ENCODE data around the gene PROX2.

PROX2 gene, protein sequence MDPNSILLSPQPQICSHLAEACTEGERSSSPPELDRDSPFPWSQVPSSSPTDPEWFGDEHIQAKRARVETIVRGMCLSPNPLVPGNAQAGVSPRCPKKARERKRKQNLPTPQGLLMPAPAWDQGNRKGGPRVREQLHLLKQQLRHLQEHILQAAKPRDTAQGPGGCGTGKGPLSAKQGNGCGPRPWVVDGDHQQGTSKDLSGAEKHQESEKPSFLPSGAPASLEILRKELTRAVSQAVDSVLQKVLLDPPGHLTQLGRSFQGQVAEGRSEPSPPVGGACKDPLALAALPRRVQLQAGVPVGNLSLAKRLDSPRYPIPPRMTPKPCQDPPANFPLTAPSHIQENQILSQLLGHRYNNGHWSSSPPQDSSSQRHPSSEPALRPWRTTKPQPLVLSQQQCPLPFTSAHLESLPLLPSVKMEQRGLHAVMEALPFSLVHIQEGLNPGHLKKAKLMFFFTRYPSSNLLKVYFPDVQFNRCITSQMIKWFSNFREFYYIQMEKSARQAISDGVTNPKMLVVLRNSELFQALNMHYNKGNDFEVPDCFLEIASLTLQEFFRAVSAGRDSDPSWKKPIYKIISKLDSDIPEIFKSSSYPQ

DNA sequence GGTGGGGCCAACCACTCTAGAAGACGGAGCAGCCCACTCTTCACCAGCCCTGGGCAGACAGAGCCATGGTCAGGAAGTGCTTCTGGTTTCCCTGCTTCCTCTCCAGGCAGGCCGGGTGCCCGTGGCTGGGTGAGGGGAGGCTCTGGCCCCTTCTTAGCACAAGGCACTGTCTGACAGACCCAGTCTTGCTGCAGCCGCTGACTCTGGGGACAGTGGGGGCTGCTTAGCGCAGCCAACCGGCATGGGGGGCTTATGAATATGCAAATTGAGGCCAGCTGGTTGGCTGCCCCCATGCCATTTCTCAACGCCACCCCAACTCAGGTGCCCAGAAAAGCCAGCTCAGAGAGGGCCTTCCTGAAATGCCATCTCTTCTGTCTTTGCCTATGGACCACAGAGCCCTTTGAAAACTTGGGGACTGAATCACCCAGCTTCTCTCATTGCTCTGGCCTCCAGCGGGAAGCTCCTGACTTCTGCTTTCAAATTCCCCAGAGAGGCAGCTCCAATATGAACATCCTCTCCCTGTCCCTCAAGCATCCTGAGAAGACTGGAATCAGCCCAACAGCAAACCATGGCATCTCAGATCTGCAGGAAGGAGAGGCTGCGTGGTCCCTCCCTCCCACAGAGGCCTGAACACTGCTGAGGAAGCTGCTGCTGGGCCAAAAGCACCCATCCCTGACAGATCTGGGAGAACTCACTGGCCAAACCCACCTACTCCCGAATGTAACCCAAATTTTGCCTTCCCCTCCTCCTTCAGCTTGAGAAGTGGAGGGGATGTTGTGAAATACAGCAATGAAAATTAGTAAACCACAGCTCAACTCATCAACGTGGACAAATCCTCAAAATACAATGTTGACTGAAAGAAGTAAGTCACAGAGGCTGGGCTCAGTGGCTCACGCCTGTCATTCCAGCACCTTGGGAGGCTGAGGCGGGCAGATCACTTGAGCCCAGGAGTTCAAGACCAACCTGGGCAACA is at the start of gene PROX2:
Gene PROX2, minus strand, starts transcription at position 205 of the 973 bp plus-strand sequence. CDS start 12,311 bp downstream, outside the sequence.
- in situ Hi-C loops (cut with MboI; ENCODE audit: low sequenced_read_pairs) = no loop called here

DNA sequence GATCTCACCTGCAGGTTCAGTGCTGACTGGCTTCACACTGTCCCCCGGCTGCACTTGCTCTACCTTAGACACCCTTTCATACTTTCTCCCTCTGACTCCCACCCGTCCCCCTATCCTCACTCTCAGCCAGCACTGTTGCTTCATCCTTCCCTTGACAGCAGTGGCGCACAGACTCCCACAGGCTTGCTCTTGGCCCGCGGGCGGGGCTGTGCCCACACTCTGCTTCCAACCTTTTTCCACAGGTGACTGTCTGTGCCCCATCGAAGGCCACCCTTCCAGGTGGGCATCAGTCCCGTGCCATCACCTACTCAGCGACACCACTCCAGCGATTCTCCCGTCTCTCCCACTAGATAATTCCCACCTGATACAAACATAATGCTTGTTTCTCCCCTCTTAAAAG is 48.1 kb upstream of the PROX2 start:
- in situ Hi-C loops (cut with MboI; ENCODE audit: low sequenced_read_pairs) = loop anchor here (25.0 kb wide), 1 partner anchor 163 kb away; no protein-coding TSS in a partner anchor

DNA sequence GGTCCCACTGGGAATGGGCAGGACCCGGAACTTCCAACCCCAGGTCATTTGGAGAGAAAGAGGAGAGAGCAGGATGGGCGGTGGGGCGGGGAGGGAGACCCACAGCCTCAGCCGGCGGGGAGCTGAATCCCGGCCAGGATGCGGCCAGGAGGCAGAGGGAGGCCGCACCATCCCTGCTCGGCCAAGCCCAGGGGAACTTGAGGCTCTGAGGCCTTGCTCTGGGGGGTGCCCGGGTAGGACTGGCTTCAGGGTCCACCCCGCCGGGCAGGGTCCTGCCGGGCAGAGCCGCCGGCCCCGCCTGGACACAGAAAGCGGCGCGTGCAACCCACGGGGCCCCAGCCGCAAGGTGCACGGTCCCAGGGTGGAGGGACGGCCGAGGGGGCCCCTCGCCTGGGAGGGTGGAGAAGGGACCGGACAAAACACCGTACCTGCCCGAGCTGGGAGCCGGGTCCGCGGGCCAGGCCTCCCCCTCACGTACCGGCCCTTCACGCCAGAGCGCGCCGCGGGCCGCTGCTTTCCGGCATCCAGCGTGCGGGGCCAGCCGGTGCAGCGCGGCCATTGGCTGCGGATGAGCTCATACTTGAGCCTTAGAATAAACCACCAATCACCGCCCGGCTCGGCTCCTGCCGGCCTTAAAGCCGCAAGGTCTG is 46.9 kb upstream of the PROX2 start, which contains the start of gene RPS6KL1:
Gene RPS6KL1, minus strand, starts transcription at position 509 of the 650 bp plus-strand sequence. CDS start 1,719 bp downstream, outside the sequence.
- in situ Hi-C loops (cut with MboI; ENCODE audit: low sequenced_read_pairs) = loop anchor here (25.0 kb wide), 1 partner anchor 164 kb away; no protein-coding TSS in a partner anchor

DNA sequence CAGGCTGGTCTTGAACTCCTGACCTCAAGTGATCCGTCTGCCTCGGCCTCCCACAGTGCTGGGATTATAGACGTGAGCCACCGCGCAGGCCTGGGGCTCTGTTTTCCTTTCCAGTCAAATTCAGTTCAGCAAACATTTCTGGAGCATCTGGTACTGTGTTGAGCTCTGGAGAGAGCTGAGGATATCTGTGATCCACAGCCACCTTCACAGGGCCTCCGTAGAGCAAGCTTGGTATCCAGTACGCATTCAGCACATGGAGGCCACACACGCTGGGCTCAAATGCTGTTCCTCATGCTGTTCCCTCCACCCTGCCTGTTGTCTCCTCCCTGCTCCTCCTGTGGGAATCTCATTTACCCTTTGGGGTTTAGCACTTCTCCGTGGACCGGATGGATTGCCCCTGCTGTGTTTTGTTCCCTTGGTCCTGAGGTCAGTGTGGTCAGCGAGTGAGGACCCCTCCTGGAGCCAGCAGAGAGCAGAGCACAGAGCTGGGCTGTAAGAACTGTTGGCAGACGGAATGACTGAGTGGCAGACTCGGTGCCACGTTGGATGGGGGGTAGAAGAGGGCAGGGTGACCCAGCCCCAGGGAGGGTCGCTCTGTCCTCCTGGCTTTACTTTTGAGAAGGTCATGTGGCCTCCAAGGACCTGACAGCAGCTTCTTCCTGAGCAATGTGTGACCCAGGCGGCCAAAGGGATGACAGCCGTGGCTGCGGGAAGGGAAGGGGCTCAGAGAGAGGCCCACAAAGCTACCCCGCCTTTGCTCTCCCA is 46.2 kb upstream of the PROX2 start:
- in situ Hi-C loops (cut with MboI; ENCODE audit: low sequenced_read_pairs) = loop anchor here (25.0 kb wide), 1 partner anchor 165 kb away; no protein-coding TSS in a partner anchor

DNA sequence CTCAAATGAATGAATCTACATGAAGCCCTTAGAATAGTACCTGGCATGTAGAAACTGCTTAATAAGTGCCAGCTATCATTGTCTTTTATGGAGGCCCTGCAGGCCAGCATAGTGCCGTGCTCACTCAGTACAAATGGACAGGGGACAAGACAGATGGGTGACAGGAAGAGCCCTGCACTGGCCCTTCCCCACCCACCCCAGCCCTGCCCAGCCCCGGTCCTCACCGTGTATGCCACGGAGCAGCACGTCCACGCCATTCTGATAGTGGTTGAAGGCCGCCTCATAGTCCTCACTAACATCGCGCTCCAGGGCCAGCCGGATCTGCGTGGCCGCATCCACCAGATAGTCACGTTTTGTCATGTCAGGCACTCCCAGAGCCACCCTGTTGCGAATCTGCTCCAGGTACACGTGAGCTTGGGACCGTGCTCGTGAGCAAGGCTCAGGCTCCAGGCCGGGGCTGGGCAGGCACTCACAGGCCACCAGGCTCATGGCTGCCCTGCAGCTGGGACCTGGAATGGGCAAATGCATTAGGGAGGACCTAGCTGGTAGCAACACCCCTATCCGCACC is 45.2 kb upstream of the PROX2 start:
- in situ Hi-C loops (cut with MboI; ENCODE audit: low sequenced_read_pairs) = loop anchor here (25.0 kb wide), 1 partner anchor 166 kb away; no protein-coding TSS in a partner anchor

DNA sequence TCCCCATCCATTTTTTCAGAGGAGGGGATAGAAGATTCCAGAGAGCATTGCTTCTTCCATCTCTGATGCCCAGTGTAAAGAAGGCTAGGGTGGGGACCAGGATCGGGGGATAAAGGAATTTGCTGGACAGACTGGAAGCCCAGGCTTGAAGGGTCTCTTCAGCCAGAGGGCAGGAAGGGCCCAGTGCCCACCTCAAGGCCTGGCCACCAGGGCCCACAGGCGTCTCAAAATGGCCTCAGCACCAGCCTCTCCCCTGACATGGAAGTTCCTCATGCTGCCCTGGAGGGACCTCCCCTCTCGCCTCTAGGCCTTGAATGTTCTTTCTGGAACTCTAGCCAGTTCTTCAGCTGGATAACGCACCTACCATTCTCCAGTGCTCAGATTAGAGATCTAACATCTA is 44.3 kb upstream of the PROX2 start:
- in situ Hi-C loops (cut with MboI; ENCODE audit: low sequenced_read_pairs) = loop anchor here (25.0 kb wide), 1 partner anchor 167 kb away; no protein-coding TSS in a partner anchor

DNA sequence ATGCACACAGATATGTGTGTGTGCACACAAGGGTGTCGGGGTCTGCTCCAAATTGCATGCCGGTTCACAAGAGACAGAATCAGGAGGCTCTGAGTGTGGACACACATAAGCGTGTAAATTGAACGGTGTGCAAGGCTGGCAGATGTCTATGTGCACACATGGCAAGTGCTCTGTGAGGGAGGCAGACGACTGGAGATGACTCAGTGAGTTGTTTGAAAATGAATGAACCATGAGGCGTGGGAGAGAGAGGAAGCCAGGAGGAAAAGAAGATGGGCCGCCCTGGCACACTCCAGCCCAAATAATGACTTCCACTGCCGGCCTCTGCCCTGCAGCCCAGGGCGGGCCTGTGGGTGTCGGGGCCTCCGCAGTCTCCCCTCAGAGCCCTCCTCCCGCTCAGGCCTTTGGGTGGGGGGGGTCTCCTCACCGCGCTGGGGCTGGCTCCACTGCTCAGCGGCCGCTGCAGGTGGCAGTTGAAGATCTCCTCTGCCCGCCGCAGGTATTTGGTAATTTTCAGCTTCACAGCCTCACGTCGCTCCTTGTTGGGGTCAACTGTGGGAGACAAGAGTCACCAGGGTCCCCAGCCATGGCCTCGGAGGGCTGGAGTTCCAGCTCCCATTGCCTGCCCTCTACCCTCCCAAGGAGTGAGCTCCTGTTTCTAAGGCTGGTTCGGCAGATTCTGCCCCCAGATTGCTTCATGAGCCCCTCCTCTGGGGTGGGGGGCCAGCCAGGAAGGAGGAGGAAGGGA is 43.6 kb upstream of the PROX2 start:
- in situ Hi-C loops (cut with MboI; ENCODE audit: low sequenced_read_pairs) = loop anchor here (25.0 kb wide), 1 partner anchor 168 kb away; no protein-coding TSS in a partner anchor

DNA sequence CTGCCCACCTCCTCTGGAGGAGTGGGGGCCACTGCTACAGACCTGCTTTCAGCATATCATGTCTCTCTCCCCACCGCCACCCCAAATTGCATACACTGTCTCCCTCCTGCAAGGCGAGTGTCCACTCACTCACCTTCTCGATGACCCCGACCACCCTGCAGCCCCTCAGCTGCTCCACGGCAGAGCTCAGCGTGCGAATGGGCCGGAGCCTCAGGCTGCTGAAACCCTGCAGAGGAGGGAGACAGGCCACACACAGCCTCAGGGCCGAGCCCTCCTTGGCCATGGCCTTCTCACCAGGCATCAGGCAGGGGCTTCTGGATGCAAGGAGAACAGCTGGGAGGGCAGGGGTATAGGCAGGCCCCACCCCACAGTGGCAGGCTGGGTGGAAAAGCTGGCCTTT is 42.4 kb upstream of the PROX2 start:
- in situ Hi-C loops (cut with MboI; ENCODE audit: low sequenced_read_pairs) = loop anchor here (25.0 kb wide), 1 partner anchor 169 kb away; no protein-coding TSS in a partner anchor

DNA sequence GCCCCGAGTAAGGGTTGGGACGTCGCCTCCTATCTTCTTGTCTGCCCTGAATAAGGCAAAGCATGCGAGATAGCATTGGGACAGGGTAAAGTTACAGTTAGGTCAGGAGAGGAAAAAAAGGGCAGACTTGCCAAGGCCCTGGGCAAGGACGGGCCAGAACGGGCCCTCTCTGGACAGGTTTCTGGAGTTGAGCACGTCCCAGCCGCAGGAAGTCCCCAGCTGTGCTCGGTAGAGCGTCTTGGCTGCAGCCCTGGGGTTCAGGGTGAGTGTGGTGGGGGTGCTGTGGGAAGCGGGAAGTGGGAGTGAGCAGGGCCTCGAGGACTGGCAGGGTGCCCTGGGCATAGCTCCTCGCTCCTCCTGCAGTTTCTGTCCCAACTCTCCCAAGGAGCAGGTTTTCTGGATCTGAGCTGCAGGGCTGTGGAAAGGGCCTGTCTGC is 41.7 kb upstream of the PROX2 start:
- in situ Hi-C loops (cut with MboI; ENCODE audit: low sequenced_read_pairs) = loop anchor here (25.0 kb wide), 1 partner anchor 170 kb away; no protein-coding TSS in a partner anchor

DNA sequence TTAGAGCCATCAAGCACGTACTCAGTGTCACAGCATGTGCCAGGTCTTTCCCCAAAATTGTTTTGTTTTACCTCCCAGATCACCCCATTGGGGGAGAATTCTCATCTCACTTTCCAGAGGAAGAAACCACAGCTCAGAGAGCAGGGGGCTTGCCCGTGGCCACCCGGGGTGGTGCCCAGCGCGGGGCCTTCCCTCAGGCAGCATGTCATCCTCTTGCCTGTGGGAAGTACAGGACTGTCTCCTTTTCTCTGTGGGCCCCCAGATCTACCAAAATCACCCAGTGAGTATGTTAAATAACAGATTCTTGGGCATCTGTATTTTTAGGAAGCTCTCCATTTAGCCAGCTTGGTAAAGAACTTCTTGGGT is 41.2 kb upstream of the PROX2 start:
- in situ Hi-C loops (cut with MboI; ENCODE audit: low sequenced_read_pairs) = loop anchor here (25.0 kb wide), 1 partner anchor 170 kb away; no protein-coding TSS in a partner anchor

DNA sequence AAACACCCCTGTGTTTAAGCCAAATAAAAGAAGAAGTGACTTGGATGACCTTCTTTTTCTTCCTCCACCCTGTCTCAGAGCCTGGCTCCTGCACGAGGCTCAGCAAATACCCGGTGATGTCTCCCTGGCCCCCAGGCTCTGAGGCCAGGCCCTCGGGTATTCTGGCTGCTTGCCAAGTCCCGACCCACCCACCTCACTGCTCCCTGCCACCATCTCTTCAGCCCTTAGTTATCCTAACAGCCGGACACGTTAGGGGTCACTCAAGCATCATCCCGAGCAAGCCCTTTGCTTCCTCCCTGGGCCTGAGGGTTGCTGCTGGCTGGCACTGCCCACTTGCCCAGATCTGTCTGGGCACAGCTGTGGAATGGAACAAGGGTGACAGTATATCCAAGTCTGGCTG is 39.9 kb upstream of the PROX2 start:
- in situ Hi-C loops (cut with MboI; ENCODE audit: low sequenced_read_pairs) = loop anchor here (25.0 kb wide), 1 partner anchor 171 kb away; no protein-coding TSS in a partner anchor

DNA sequence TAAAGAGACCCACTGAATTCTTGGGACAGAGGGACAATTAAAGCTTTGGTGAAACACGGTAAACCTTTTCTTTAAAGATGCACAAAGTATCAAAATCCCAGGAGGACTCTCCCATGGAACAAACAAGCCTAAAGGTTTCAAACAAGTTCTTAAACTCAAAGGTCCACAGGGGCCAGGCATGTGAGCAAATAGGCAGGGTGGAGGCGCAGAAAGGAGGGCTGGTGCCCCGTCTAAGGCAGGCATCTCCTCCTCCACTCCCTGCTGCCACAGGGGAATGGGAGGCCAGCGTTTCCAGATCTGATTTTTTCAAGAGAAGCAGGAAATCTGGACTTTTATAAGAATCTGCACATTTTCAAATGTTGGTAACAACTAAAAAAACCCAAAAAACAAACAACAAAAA is 39.5 kb upstream of the PROX2 start:
- in situ Hi-C loops (cut with MboI; ENCODE audit: low sequenced_read_pairs) = loop anchor here (25.0 kb wide), 1 partner anchor 172 kb away; no protein-coding TSS in a partner anchor

DNA sequence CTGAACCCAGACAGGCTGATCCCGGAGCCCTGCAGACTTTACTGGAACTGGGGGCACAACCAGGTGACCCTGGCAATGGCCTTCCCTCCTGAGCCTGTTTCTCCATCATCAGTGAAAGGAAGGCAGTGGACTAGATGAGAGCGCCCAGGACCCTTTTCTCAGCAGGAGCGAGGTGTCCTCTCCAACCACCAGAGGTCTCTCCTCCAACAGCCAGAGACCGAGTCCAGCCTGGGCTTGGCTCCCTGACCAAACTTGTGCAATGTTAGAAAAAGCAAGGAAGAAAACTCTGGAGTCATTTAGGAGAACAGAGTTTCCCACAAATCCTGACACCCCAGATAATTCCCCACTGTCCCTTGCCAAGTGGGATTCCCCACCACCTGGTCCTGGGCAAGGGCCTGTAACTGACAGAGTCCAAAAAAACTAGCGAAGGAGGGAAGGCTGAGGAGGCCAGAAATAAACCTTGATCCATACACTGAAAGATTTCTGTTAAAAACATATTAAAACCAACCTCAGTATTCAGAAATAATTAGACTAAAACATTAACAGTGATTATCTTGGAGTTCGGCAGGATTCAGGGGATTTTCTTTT is 38.1 kb upstream of the PROX2 start:
- in situ Hi-C loops (cut with MboI; ENCODE audit: low sequenced_read_pairs) = loop anchor here (25.0 kb wide), 1 partner anchor 173 kb away; no protein-coding TSS in a partner anchor

DNA sequence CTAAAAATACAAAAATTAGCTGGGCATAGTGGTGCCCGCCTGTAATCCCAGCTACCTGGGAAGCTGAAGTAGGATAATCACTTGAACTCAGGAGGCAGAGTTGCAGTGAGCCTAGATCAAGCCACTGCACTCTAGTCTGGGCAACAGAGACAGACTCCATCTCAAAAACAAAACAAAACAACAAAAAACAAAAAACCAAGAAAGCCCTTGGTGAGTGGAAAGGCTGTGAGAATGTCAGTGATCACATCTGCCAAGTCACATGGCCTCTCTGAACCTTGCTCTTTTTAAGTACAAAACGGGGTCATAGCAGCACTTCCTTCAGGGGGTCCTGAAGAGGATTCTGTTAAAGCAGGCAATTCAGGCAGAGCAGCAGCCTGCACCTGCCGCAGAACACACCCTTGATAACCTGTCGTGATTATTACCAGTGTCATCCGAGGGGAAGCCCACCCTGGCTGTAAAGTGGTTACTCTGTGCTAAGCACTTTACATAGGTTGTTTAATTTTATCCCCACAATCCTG is 37.5 kb upstream of the PROX2 start:
- in situ Hi-C loops (cut with MboI; ENCODE audit: low sequenced_read_pairs) = loop anchor here (25.0 kb wide), 1 partner anchor 174 kb away; no protein-coding TSS in a partner anchor

DNA sequence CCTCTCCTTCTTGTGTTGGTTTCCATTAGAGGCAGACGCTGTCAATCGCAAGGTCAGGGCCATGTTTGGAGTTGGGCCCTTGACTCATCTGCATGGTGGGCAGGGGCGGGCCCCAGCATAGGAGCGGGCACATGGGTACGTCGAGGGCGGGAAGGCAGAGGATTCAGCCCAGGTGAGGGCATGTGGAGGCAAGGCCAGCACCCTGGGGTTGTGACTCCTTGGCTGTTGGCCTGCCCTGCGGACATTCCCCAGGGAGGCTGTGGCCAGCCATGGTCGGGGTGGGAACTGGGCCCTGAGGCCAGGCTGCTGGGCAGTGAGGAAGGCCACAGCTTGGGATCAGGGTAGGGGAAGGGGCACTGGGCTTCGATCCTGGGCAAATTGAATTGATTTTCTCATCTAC is 36.9 kb upstream of the PROX2 start:
- in situ Hi-C loops (cut with MboI; ENCODE audit: low sequenced_read_pairs) = loop anchor here (25.0 kb wide), 1 partner anchor 174 kb away; no protein-coding TSS in a partner anchor

DNA sequence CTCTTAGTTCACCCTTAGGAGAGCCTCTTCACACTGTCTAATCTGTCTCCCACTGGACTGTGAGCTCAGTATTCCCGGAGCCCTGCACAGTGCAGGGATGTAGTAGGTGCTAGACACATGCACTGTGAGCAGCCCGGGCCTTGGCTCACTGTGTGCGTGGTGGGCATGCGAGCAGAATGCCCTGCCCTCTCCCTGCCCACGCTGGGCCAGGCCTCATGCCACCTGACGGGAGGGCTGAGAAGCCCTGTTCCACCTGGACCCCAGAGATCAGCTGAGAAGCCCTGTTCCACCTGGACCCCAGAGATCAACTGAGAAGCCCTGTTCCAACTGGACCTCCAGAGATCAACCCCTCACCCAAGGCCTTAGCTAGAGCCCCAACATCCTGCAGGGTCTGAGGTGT is 36.2 kb upstream of the PROX2 start:
- in situ Hi-C loops (cut with MboI; ENCODE audit: low sequenced_read_pairs) = loop anchor here (25.0 kb wide), 1 partner anchor 175 kb away; no protein-coding TSS in a partner anchor

DNA sequence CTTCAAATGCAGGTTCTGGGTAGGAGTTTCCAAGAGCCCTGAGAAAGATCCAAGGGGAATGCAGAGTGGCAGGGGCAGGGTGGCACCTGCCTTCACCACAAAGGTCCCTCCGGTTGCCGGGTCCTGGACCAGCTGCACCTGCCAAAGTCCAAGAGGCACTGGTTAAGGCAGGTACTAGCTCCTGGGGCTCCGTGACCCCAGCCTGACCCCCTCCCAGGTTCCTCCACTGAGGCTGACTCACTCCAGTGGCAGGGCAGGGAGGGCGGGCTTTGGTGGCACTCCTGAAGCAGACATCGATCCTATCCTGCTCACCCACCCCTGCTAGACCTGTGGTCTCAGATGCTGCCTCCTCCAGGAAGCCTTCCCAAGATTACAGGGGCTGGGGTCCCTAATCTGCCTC is 35.8 kb upstream of the PROX2 start:
- in situ Hi-C loops (cut with MboI; ENCODE audit: low sequenced_read_pairs) = loop anchor here (25.0 kb wide), 1 partner anchor 176 kb away; no protein-coding TSS in a partner anchor

All from HL-60/S4 (cell line).